Mesenchymal stem cell (in vitro differentiated cells and primary cell): ENCODE data around the gene TTC22.

Source experiments
- DNase-seq: peaks from one replicate; pipeline ENCODE4 v3.0.0-alpha.2; 2013
- H2AFZ ChIP-seq: one replicate; pipeline ENCODE4 v1.6.1; 2013; ENCODE audit warnings: low read depth, mild to moderate bottlenecking, control low read depth, inconsistent platforms, low read length, moderate library complexity
- H2AK5ac ChIP-seq: 2 replicates; pipeline ENCODE4 v1.6.1; 2013; ENCODE audit warnings: low read length, moderate library complexity, mild to moderate bottlenecking, inconsistent platforms; ENCODE audit not compliant: severe bottlenecking
- H2BK120ac ChIP-seq: one replicate; pipeline ENCODE4 v1.6.1; 2013; ENCODE audit warnings: low read depth, mild to moderate bottlenecking, inconsistent platforms, low read length, moderate library complexity
- H2BK12ac ChIP-seq, 2 experiments: one replicate each; pipeline ENCODE4 v1.6.1; 2013; ENCODE audit warnings: inconsistent platforms in 2 of 2, low read length in 2 of 2, mild to moderate bottlenecking in 2 of 2, moderate library complexity in 2 of 2, control low read depth in 1 of 2
- H2BK15ac ChIP-seq: one replicate; pipeline ENCODE4 v1.6.1; 2013; ENCODE audit warnings: mild to moderate bottlenecking, low read depth, inconsistent platforms; ENCODE audit not compliant: poor library complexity, severe bottlenecking
- H2BK5ac ChIP-seq: 2 replicates; pipeline ENCODE4 v1.6.1; 2013; ENCODE audit warnings: low read depth, mild to moderate bottlenecking, low read length, control low read depth, inconsistent platforms; ENCODE audit not compliant: poor library complexity, severe bottlenecking
- H3K14ac ChIP-seq, 2 experiments: one replicate each; pipeline ENCODE4 v1.6.1; 2013; ENCODE audit warnings: inconsistent platforms in 2 of 2, low read length in 2 of 2, control low read depth in 1 of 2, mild to moderate bottlenecking in 1 of 2, moderate library complexity in 1 of 2
- H3K18ac ChIP-seq, 2 experiments: one replicate each; pipeline ENCODE4 v1.6.1; 2013; ENCODE audit warnings: inconsistent platforms in 2 of 2, low read length in 2 of 2, control low read depth in 1 of 2, low read depth in 1 of 2, mild to moderate bottlenecking in 1 of 2
- H3K23ac ChIP-seq, 2 experiments: one replicate each; pipeline ENCODE4 v1.6.1; 2013; ENCODE audit warnings: inconsistent platforms in 2 of 2, low read length in 2 of 2, mild to moderate bottlenecking in 2 of 2, moderate library complexity in 2 of 2, control low read depth in 1 of 2
- H3K27ac ChIP-seq: 2 replicates; pipeline ENCODE4 v1.5.1; 2013; ENCODE audit warnings: mild to moderate bottlenecking, moderate library complexity, low read length, control low read depth, inconsistent platforms; ENCODE audit not compliant: poor library complexity, severe bottlenecking
- H3K27me3 ChIP-seq, 2 experiments: 2 replicates each; pipeline versions ENCODE4 v1.6.1 to v1.7.0; 2013; ENCODE audit warnings: low read length in 2 of 2, mild to moderate bottlenecking in 2 of 2, moderate library complexity in 2 of 2, control low read depth in 1 of 2, inconsistent platforms in 1 of 2; ENCODE audit not compliant: control insufficient read depth in 1 of 2, insufficient read depth in 1 of 2
- H3K36me3 ChIP-seq, 2 experiments: 2 replicates each; pipeline versions ENCODE4 v1.6.1 to v1.7.0; 2013; ENCODE audit warnings: low read length in 2 of 2, control low read depth in 1 of 2, inconsistent platforms in 1 of 2, low read depth in 1 of 2, mild to moderate bottlenecking in 1 of 2; ENCODE audit not compliant: insufficient read depth in 2 of 2, control insufficient read depth in 1 of 2
- H3K4ac ChIP-seq, 2 experiments: one replicate each; pipeline ENCODE4 v1.6.1; 2013; ENCODE audit warnings: inconsistent platforms in 2 of 2, low read length in 2 of 2, mild to moderate bottlenecking in 2 of 2, moderate library complexity in 2 of 2, control low read depth in 1 of 2, low read depth in 1 of 2
- H3K4me1 ChIP-seq: 2 replicates; pipeline ENCODE4 v1.6.1; 2013; ENCODE audit warnings: low read depth, low read length, control low read depth; ENCODE audit not compliant: control insufficient read depth, insufficient read depth
- H3K4me2 ChIP-seq: 2 replicates; pipeline ENCODE4 v1.6.1; 2013; ENCODE audit warnings: low read length, mild to moderate bottlenecking, inconsistent platforms; ENCODE audit not compliant: poor library complexity, severe bottlenecking
- H3K4me3 ChIP-seq, 2 experiments: 2 replicates each; pipeline versions ENCODE4 v1.5.1 to v1.7.0; 2013; ENCODE audit warnings: low read length in 2 of 2, mild to moderate bottlenecking in 2 of 2, control low read depth in 1 of 2, low read depth in 1 of 2; ENCODE audit not compliant: insufficient read depth in 1 of 2
- H3K79me1 ChIP-seq: replicated peaks from 2 replicates; pipeline ENCODE4 v1.6.1; 2013; ENCODE audit warnings: mild to moderate bottlenecking, control low read depth, low read length, inconsistent platforms; ENCODE audit not compliant: poor library complexity, severe bottlenecking
- H3K9ac ChIP-seq: 2 replicates; pipeline ENCODE4 v1.7.0; 2013; ENCODE audit warnings: mild to moderate bottlenecking, low read length, moderate library complexity
- H3K9me3 ChIP-seq: 2 replicates; pipeline ENCODE4 v1.7.0; 2013; ENCODE audit warnings: mild to moderate bottlenecking, low read length; ENCODE audit not compliant: control insufficient read depth
- H4K8ac ChIP-seq: one replicate; pipeline ENCODE4 v1.6.1; 2013; ENCODE audit warnings: inconsistent platforms, mild to moderate bottlenecking, low read length, moderate library complexity
- H4K91ac ChIP-seq: one replicate; pipeline ENCODE4 v1.6.1; 2013; ENCODE audit warnings: mild to moderate bottlenecking, low read length, inconsistent platforms
- WGBS: methylation state at CpG from one replicate; pipeline ENCODE4 v1.1.7; 2013; ENCODE audit warnings: mixed read lengths; 5-methylcytosine and 5-hydroxymethylcytosine counted together

TTC22 gene

DNA sequence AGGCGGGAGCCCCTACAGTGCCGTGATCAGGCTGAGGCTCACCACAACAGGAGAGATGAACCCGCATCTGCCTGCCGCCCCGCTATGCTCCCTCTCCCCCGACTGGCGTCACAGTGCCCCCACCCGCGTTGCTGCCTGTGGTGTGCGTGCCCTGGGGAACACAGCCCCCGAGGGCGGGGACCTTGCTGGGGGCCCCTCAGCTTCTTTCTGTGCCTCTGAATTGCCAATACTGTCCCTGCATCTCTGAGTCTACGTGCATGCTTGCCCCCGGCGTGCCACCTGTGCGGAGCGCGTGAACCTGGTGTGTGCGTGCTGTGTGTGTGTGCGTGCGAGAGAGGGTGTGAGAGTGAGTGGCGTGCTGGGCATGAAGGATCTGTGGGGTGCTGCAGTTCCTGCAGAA lies 47.1 kb downstream of the TTC22 start:
- no peak overlapping the region for H3K4me2 ChIP-seq

DNA sequence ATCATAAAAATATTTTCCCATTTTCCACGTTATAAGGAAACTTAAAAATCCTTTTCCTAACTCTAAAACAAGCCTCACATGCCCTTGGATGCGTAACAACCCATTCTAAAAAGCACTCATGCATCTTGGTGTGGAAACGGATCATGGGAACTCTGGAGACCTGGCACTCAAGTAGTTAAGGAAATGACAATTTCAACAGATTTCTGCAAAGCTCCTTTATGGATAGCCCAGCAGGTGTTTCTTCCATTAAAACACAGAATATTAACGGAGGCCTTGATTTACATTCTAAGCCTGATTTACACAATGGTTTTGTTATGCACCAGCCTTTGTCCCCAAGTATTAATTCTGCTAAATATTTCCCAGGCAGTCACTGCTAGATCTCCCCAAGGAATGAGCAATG lies 49.7 kb downstream of the TTC22 start:
- no peaks in the 10 kb centered on the region for H3K4me1 ChIP-seq
- no peak overlapping the region for H2AK5ac ChIP-seq

More for the DNA sequence above, 47.1 kb downstream of the TTC22 start:
- H2AK5ac ChIP-seq, result no peak overlapping the region
- no peak overlapping the region for H2BK5ac ChIP-seq
- H3K23ac ChIP-seq, result no peak overlapping the region
- no peaks in the 10 kb centered on the region for H3K9me3 ChIP-seq
- H3K4me3 ChIP-seq, result no peak overlapping the region
- no peak overlapping the region for H4K91ac ChIP-seq
- no peak overlapping the region for H4K8ac ChIP-seq
- H2BK12ac ChIP-seq, result no peak overlapping the region
- H3K79me1 ChIP-seq, result peaks cover 2% of the 10 kb centered on the region
- no peak overlapping the region for H3K9ac ChIP-seq
- H2BK15ac ChIP-seq, result no peak overlapping the region
- no peak overlapping the region for H3K27ac ChIP-seq
- H3K27me3 ChIP-seq, result peaks cover 14 to 19% of the 10 kb centered on the region in 2 experiments
- no peak overlapping the region for H3K18ac ChIP-seq
- H2BK120ac ChIP-seq, result no peak overlapping the region
- no peak overlapping the region for H3K14ac ChIP-seq
- H2AFZ ChIP-seq, result no peak overlapping the region
- H3K36me3 ChIP-seq, result peaks cover 22 to 28% of the 10 kb centered on the region in 2 experiments
- no peaks in the 10 kb centered on the region for H3K4me1 ChIP-seq
- no peak for DNase-seq
- no peak overlapping the region for H3K4ac ChIP-seq
- 97% methylated on average over 21 of the region's 22 CpGs for WGBS

DNA sequence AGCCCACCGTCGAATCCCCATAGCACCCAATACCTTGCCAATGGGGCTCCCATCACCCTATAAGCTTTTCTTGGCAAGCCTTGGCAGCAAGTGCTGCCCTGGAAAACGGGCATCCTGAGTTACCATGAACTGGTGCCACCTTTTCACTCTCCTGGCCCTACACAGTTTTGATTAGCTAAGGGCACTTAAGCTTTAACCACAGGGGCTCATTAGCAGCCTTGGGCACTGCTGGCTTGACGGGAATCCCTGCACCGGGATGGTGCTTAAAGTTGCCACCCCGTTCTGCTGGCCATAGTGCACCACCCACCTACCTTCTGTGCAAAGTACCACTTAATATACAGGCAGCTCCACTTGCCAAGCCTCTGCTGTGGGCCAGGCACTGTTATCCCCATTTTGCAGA lies 50.5 kb downstream of the TTC22 start:
- no peak overlapping the region for H3K14ac ChIP-seq
- no peak overlapping the region for H3K23ac ChIP-seq

More for the DNA sequence above, 49.7 kb downstream of the TTC22 start:
- no peak overlapping the region for H4K8ac ChIP-seq
- no peak overlapping the region for H3K14ac ChIP-seq
- H3K4ac ChIP-seq, result no peak overlapping the region
- no peak overlapping the region for H3K4me3 ChIP-seq
- H3K18ac ChIP-seq, result no peak overlapping the region
- H2BK12ac ChIP-seq, result no peak overlapping the region
- no peak overlapping the region for H3K9ac ChIP-seq
- no peak overlapping the region for H3K23ac ChIP-seq
- H4K91ac ChIP-seq, result no peak overlapping the region
- no peak overlapping the region for H2AFZ ChIP-seq
- H2BK120ac ChIP-seq, result no peak overlapping the region
- no peak overlapping the region for H2BK15ac ChIP-seq
- no peak for DNase-seq
- H3K27me3 ChIP-seq, result peaks cover 17 to 35% of the 10 kb centered on the region in 2 experiments
- H3K36me3 ChIP-seq, result peaks cover 2 to 4% of the 10 kb centered on the region in 2 experiments
- H2BK5ac ChIP-seq, result no peak overlapping the region
- no peaks in the 10 kb centered on the region for H3K9me3 ChIP-seq
- WGBS, result 65% methylated on average over 4 of the region's 4 CpGs
- no peak overlapping the region for H3K4me2 ChIP-seq
- H3K27ac ChIP-seq, result no peak overlapping the region
- H3K79me1 ChIP-seq, result no peaks in the 10 kb centered on the region

DNA sequence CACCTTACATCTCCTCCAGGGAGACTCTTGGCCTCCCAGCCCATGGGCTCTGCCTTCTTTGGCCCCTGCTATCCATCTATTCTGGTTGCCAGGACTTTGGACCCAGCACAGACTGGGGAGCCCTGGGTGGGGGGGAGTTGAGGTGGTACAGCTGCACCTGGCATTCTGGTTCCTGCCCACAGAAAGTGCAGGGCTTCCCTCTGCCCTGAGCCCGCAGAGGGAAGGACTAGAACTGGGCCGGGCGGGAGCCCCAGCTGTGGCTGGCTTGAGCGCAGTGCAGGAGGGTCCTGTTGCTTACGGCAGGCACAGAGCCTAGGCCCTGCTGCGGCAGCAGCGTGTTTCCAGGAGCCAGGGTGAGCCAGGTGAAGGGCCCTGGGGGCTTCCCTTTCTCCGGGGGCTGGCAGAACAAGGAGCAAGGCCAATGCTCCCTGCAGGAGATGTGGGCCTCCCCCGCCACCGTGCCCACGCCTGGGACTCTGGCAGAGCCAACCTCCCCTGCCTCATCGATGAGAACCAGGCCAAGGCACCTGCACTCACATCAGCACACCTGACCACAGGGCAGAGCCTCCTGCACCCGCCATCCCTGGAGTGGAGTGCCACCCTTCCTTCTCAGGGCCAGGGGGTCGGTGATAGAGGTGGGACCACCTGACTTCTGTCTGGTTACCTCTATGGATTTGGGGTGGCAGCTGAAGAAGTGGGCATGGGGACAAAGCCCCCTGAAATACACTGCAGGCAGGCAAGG lies 52.9 kb downstream of the TTC22 start:
- H3K27ac ChIP-seq, result no peak overlapping the region
- H2BK5ac ChIP-seq, result no peak overlapping the region
- no peak overlapping the region for H3K9ac ChIP-seq
- H2BK120ac ChIP-seq, result no peak overlapping the region
- no peak overlapping the region for H3K18ac ChIP-seq
- peaks cover 1% of the 10 kb centered on the region for H3K79me1 ChIP-seq
- no peak overlapping the region for H4K91ac ChIP-seq
- peaks cover 12 to 18% of the 10 kb centered on the region in 2 experiments for H3K36me3 ChIP-seq
- no peak overlapping the region for H3K23ac ChIP-seq
- no peaks in the 10 kb centered on the region for H3K4me1 ChIP-seq
- no peak for DNase-seq
- H3K27me3 ChIP-seq, result peaks cover 17 to 35% of the 10 kb centered on the region in 2 experiments
- H2AK5ac ChIP-seq, result no peak overlapping the region
- no peak overlapping the region for H3K4me3 ChIP-seq
- H3K4ac ChIP-seq, result no peak overlapping the region
- no peak overlapping the region for H2BK12ac ChIP-seq
- H3K14ac ChIP-seq, result no peak overlapping the region
- H4K8ac ChIP-seq, result no peak overlapping the region
- 85% methylated on average over 14 of the region's 14 CpGs for WGBS
- H2BK15ac ChIP-seq, result no peak overlapping the region
- no peaks in the 10 kb centered on the region for H3K9me3 ChIP-seq
- H3K4me2 ChIP-seq, result no peak overlapping the region
- no peak overlapping the region for H2AFZ ChIP-seq

More for the DNA sequence above, 50.5 kb downstream of the TTC22 start:
- Histone ChIP-seq H4K91ac (no peak overlapping the region), H2AFZ (no peak overlapping the region), H4K8ac (no peak overlapping the region), H3K9me3 (no peaks in the 10 kb centered on the region), H3K4ac (no peak overlapping the region), H3K36me3 (no peaks in the 10 kb centered on the region), H2BK5ac (no peak overlapping the region), H3K9ac (no peak overlapping the region), H3K27ac (no peak overlapping the region), H3K27me3 (peaks cover 17 to 35% of the 10 kb centered on the region in 2 experiments), H3K4me2 (no peak overlapping the region), H3K18ac (no peak overlapping the region), H2BK12ac (no peak overlapping the region), H2BK15ac (no peak overlapping the region), H3K4me3 (no peak overlapping the region), H3K4me1 (no peaks in the 10 kb centered on the region), H3K79me1 (no peaks in the 10 kb centered on the region), H2AK5ac (no peak overlapping the region), H2BK120ac (no peak overlapping the region)
- 80% methylated on average over 6 of the region's 6 CpGs for WGBS
- DNase-seq, result no peak
